Lung (tissue), 12 donors: ENCODE data around the gene KLF16. TPM values are rescaled to one million over a fixed set of nuclear protein-coding genes. Genes with fewer than 3 reads are reported as not detected.

ENCODE experiments used
- ATAC-seq: fragments of 200-7000 bp; cut with Tn5 transposase; one replicate; pipeline ENCODE4 v1.9.1; 2020; ENCODE audit warnings: moderate number of reproducible peaks; ENCODE audit not compliant: insufficient read depth, low FRiP score
- DNase-seq, 3 donors: peaks; one replicate each; pipeline ENCODE4 v3.0.0-alpha.2; 2013 to 2017
- H3K27ac ChIP-seq, 2 donors: one replicate each; pipeline ENCODE4 v1.5.1; 2013; ENCODE audit warnings: mild to moderate bottlenecking in 2 of 2, moderate library complexity in 2 of 2, control low read depth in 1 of 2, inconsistent platforms in 1 of 2, low read depth in 1 of 2, low read length in 1 of 2
- H3K27me3 ChIP-seq, 3 donors: one replicate each; pipeline ENCODE4 v1.5.1; 2013; ENCODE audit warnings: low read length in 2 of 3; ENCODE audit not compliant: control insufficient read depth in 3 of 3, insufficient read depth in 3 of 3
- H3K36me3 ChIP-seq, 4 donors: one replicate each; pipeline ENCODE4 v1.5.1; 2013; ENCODE audit warnings: low read length in 4 of 4, mild to moderate bottlenecking in 1 of 4, moderate library complexity in 1 of 4; ENCODE audit not compliant: control insufficient read depth in 4 of 4, insufficient read depth in 4 of 4
- H3K4me1 ChIP-seq, 5 donors: one replicate each; pipeline ENCODE4 v1.5.1; 2013; ENCODE audit warnings: low read length in 5 of 5, mild to moderate bottlenecking in 2 of 5, moderate library complexity in 1 of 5; ENCODE audit not compliant: control insufficient read depth in 5 of 5, insufficient read depth in 5 of 5
- H3K4me3 ChIP-seq: one replicate; pipeline ENCODE4 v1.5.1; 2013; ENCODE audit warnings: mild to moderate bottlenecking, control low read depth, moderate library complexity
- H3K9ac ChIP-seq, 2 donors: one replicate each; pipeline ENCODE4 v1.5.1; 2013; ENCODE audit warnings: low read length in 2 of 2, control low read depth in 1 of 2; ENCODE audit not compliant: insufficient read depth in 1 of 2
- H3K9me3 ChIP-seq, 4 donors: one replicate each; pipeline ENCODE4 v1.5.1; 2013; ENCODE audit warnings: low read length in 3 of 4, mild to moderate bottlenecking in 1 of 4, moderate library complexity in 1 of 4; ENCODE audit not compliant: control insufficient read depth in 4 of 4, insufficient read depth in 3 of 4
- CTCF ChIP-seq: IDR thresholded peaks from 2 replicates; pipeline ENCODE4 v1.5.1; 2012; ENCODE audit warnings: mild to moderate bottlenecking; ENCODE audit errors: control extremely low read depth, extremely low read depth
- WGBS, 2 donors: extraction: QIAGEN DNeasy Blood & Tissue Kit; methylation state at CpG; one replicate each; pipeline ENCODE4 v1.1.7; 2013; 5-methylcytosine and 5-hydroxymethylcytosine counted together
- polyA plus RNA-seq, 2 donors: library from polyadenylated mRNA; stranded (reverse); fragments of 200-250 nt; gene quantifications; one replicate each; pipeline ENCODE4 v1.2.1, GENCODE V29; 2013
- total RNA-seq, 2 donors: library from RNA; depleted of rRNA in 1 of 2; stranded (reverse); fragments of >200 nt in 1 of 2; gene quantifications; one replicate each; pipeline ENCODE4 v1.2.1, GENCODE V29; 2014 to 2021
- donor health status: control.
- donor health status: control.
- donor health status: Bipolar disorder and iron deficiency.
- donor health status: healthy.
- donor health status: DM: yes; HTN: yes; CAD: no.

KLF16 gene
- total and polyA plus RNA-seq, 4 donors, result 3.3 to 25.6 (median 15.8) TPM

DNA sequence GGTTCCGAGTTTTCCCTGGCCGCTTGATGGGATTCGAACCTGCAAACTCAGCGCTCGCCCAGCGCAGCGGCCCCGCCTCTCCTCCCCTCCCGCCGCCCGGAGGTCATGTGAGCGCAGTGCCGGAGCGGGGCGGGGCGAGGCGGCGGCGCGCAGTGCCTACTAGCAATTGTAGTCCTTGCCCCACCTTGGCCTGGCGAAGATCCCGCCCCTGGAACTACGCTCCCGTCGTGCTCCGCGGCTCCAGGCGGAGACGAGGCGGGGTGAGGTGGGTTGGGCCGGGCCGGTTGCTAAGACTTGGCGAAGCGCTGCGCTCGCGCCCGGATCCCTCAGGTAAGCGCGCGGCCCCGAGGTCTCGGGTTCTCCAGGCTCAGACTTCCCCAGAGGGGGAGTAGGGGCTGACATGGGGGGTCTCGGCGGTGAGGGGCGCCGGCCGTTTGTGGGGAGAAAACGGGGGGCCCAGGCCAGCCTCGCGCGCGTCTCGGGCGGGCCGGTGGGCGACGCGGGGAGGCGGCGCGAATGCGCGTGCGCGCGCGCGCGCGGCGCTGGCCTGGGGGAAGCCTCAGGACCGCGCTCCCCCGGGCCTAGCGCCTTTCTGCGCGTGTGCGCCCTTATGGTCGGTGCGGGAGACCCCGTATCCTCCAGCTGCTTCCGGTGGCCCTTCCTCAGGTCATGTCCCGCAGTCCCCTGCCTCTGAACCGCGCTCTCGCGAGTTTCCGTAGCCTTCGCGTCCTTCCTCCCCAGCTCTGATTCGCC lies 41.9 kb upstream of the KLF16 start, which contains the start of the genes ADAT3 and SCAMP4:
Gene ADAT3, plus strand, starts transcription at position 290 of the 753 bp plus-strand sequence. CDS start 6,649 bp downstream, outside the sequence.
Gene SCAMP4, plus strand, starts transcription at position 290 of the 753 bp plus-strand sequence. CDS start 9,621 bp downstream, outside the sequence.
- peaks cover 0 to 7% (median 0%) of the 10 kb centered on the region in 4 donors for H3K36me3 ChIP-seq
- peak within 1 kb of the TSS in 1 of 2 donors; percentile 84 for H3K9ac ChIP-seq
- H3K4me1 ChIP-seq, result peaks cover 0 to 18% (median 2%) of the 10 kb centered on the region in 5 donors
- H3K9me3 ChIP-seq, result no peaks in the 10 kb centered on the region
- ATAC-seq (peak; percentile 95), DNase-seq (peak; percentile 99 to 100 (median 99))
- peak within 1 kb of the TSS; percentile 80 for H3K4me3 ChIP-seq
- TF ChIP-seq CTCF, result no peak
- H3K27me3 ChIP-seq, result no peaks in the 10 kb centered on the region
- 0% methylated on average over 76 to 92 of the region's 92 CpGs for WGBS, 2 donors
- peak within 1 kb of the TSS; percentile 86 to 92 for H3K27ac ChIP-seq

DNA sequence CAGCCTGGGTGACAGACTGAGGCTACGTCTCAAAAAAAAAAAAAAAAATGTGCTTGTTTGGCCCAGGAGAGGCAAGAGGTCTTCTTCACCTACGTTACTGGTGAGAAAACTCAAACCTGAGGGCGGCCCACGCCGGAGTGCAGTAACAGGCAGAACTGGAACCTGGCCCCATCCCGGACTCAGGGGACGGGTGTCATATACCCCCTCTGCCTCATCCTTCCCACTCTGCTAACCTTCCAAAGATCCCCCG lies 41.4 kb upstream of the KLF16 start:
- H3K27ac ChIP-seq, result peak overlapping the region in 1 of 2 donors; percentile 89
- ATAC-seq, result no peak
- H3K9ac ChIP-seq, result peak overlapping the region in 1 of 2 donors; percentile 84
- H3K4me3 ChIP-seq, result no peak overlapping the region
- H3K27me3 ChIP-seq, result no peaks in the 10 kb centered on the region
- H3K9me3 ChIP-seq, result no peaks in the 10 kb centered on the region
- no peak for TF ChIP-seq CTCF
- WGBS, 2 donors, result 36 to 38% methylated on average over 8 of the region's 8 CpGs
- peaks cover 0 to 18% (median 2%) of the 10 kb centered on the region in 5 donors for H3K4me1 ChIP-seq
- peaks cover 0 to 7% (median 0%) of the 10 kb centered on the region in 4 donors for H3K36me3 ChIP-seq
- no peak for DNase-seq

GRCh38 chr19:1902923-1903322 lies 39.5 kb upstream of the KLF16 start:
- TF ChIP-seq CTCF, result no peak
- no peak for DNase-seq
- H3K9ac ChIP-seq, result no peak overlapping the region
- no peaks in the 10 kb centered on the region for H3K27me3 ChIP-seq
- ATAC-seq, result no peak
- no peaks in the 10 kb centered on the region for H3K9me3 ChIP-seq
- H3K36me3 ChIP-seq, result peaks cover 0 to under 1% (median 0%) of the 10 kb centered on the region in 4 donors
- H3K4me1 ChIP-seq, result peaks cover 0 to 12% (median 2%) of the 10 kb centered on the region in 5 donors
- no peak overlapping the region for H3K4me3 ChIP-seq
- WGBS, 2 donors, result 74 to 83% methylated on average over 6 of the region's 6 CpGs
- peak overlapping the region in 1 of 2 donors; percentile 60 for H3K27ac ChIP-seq
